Panc1 (cell line): ENCODE results near the gene CFAP77. TPM values are rescaled to one million over a fixed set of nuclear protein-coding genes. Genes with fewer than 3 reads are reported as not detected.

Source experiments
- ATAC-seq: fragments of 200-7000 bp; cut with Tn5 transposase; 2 replicates; pipeline ENCODE4 v1.9.1; 2020; ENCODE audit warnings: mild to moderate bottlenecking, moderate library complexity
- BruUV-seq: library from RNA; stranded (reverse); fragments of 400-500 nt; replicated peaks from 2 replicates; lab custom pipeline; 2021; lab: Mats Ljungman, UMichigan
- CTCF ChIA-PET: fragments of 300-600 bp; sonication (Branson Sonifier 250); formaldehyde crosslinking; loops from one replicate; lab custom pipeline; 2022; ENCODE audit warnings: antibody characterized with exemption; lab: Charles Lee
- POLR2A ChIA-PET: fragments of 300-600 bp; sonication (Branson Sonifier 250); formaldehyde crosslinking; loops from one replicate; lab custom pipeline; 2022; ENCODE audit warnings: antibody characterized with exemption; lab: Charles Lee
- DNase-seq: peaks from one replicate; pipeline ENCODE4 v3.0.0-alpha.2; 2010; ENCODE audit warnings: low read depth, low spot score
- H3K27ac ChIP-seq: 2 replicates; pipeline ENCODE4 v1.5.1; 2011; ENCODE audit warnings: mild to moderate bottlenecking, low read length, inconsistent platforms
- H3K27me3 ChIP-seq: fragments of 200-500 bp; sonication (Bioruptor generic); 2 replicates; pipeline ENCODE4 v1.6.0; 2014; ENCODE audit warnings: low read length, inconsistent platforms; ENCODE audit not compliant: control insufficient read depth, insufficient read depth
- H3K36me3 ChIP-seq: fragments of 200-500 bp; sonication (Bioruptor generic); 2 replicates; pipeline ENCODE4 v1.5.1; 2014; ENCODE audit warnings: inconsistent platforms, mild to moderate bottlenecking, low read length, moderate library complexity; ENCODE audit not compliant: control insufficient read depth, insufficient read depth
- H3K4me1 ChIP-seq: 2 replicates; pipeline ENCODE4 v1.5.1; 2011; ENCODE audit warnings: inconsistent platforms, mild to moderate bottlenecking, low read length, moderate library complexity; ENCODE audit not compliant: control insufficient read depth, insufficient read depth
- H3K4me3 ChIP-seq, 2 experiments: 2 replicates each; pipeline ENCODE4 v1.5.1; 2011 to 2012; ENCODE audit warnings: low read depth in 2 of 2, low read length in 2 of 2, mild to moderate bottlenecking in 2 of 2, inconsistent platforms in 1 of 2, moderate library complexity in 1 of 2
- H3K9me3 ChIP-seq: fragments of 200-500 bp; sonication (Bioruptor generic); 2 replicates; pipeline ENCODE4 v1.5.1; 2014; ENCODE audit warnings: low read depth, mild to moderate bottlenecking, inconsistent platforms, low read length, moderate library complexity; ENCODE audit not compliant: control insufficient read depth, insufficient read depth
- CTCF ChIP-seq: fragments of 450-650 bp; IDR thresholded peaks from 2 replicates; pipeline ENCODE4 v1.5.1; 2017; ENCODE audit warnings: mild to moderate bottlenecking
- POLR2AphosphoS5 ChIP-seq: IDR thresholded peaks from 2 replicates; pipeline ENCODE4 v1.6.1; 2012; ENCODE audit warnings: mild to moderate bottlenecking, low read depth, low read length, moderate library complexity
- REST ChIP-seq, 2 experiments: IDR thresholded peaks; 2 replicates each; pipeline ENCODE4 v1.6.1; 2011 to 2012; ENCODE audit warnings: low read depth in 2 of 2, control low read depth in 1 of 2, low read length in 1 of 2, mild to moderate bottlenecking in 1 of 2, moderate library complexity in 1 of 2; ENCODE audit not compliant: insufficient read depth in 1 of 2
- SIN3A ChIP-seq: IDR thresholded peaks from 2 replicates; pipeline ENCODE4 v1.6.1; 2012; ENCODE audit warnings: low read depth, mild to moderate bottlenecking, low read length, moderate library complexity, borderline replicate concordance; ENCODE audit not compliant: insufficient read depth
- TCF7L2 ChIP-seq: IDR thresholded peaks from 2 replicates; pipeline ENCODE4 v1.6.1; 2011; ENCODE audit warnings: mild to moderate bottlenecking, low read depth, low read length, inconsistent platforms
- in situ Hi-C: cut with HindIII; loops from 2 replicates; pipeline ENCODE4 v1.10.0; 2016; ENCODE audit warnings: low sequenced_read_pairs, low pct_unique_long_range_greater_than_20kb
- intact Hi-C: fragments of 100-400 bp; cut with micrococcal nuclease; formaldehyde crosslinking; loops from one replicate; pipeline ENCODE4 v1.10.0; 2022; ENCODE audit not compliant: unreplicated experiment
- total RNA-seq: library from RNA; stranded (reverse); gene quantifications from one replicate; pipeline ENCODE4 v1.2.1, GENCODE V29; 2021; ENCODE audit not compliant: unreplicated experiment

The CFAP77 gene
- total RNA-seq, 1 experiment from 2014 or later: not detected

DNA sequence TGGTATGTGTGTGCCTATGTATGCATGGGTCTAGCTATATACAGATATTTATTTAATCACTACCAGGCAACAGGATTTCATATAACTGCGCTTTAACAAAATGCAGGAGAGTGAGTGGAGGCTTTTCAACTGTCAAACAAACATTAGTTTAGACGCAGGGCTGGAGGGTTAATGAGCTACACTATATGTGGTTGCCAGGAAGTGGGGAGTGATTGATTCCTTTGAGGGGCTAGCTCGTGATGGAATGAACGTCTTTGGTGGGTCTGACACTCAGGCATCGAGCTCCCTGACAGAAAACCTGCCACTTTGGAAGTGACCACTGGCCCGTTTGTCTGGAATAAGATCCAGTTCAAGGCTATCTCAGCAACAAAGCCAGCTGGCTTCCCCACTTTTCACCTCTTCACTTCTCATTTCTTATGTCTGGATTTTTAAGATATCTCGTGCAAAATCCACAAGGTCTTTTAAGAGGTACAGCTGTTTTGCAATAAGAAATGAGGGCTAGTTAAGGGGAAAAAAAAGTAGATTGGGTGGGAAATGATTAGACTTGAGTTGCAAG is 78.0 kb downstream of the CFAP77 start:
- ATAC-seq (no peak), DNase-seq (no peak)
- no peaks in the 10 kb centered on the region; the same call in 1 of the 2 replicates for H3K27me3 ChIP-seq
- no peaks in the 10 kb centered on the region for H3K4me1 ChIP-seq
- TF ChIP-seq POLR2AphosphoS5 (no peak), TCF7L2 (no peak), SIN3A (no peak), CTCF (no peak), REST (IDR thresholded peaks at IDR 0.05; ENCODE audit: insufficient read depth in 1 of 2, low read depth in 2 of 2, low read length in 1 of 2) (no peak)
- H3K36me3 ChIP-seq: no peaks in the 10 kb centered on the region
- H3K9me3 ChIP-seq: no peaks in the 10 kb centered on the region
- intact Hi-C loops: no loop called here
- BruUV-seq: no TSS peak
- no peak overlapping the region for H3K4me3 ChIP-seq
- no peak overlapping the region for H3K27ac ChIP-seq
- in situ Hi-C loops: no loop called here
- ChIA-PET POLR2A (no interaction called here), CTCF (no interaction called here)

GRCh38 chr9:132488626-132489025 is 78.6 kb downstream of the CFAP77 start:
- no TSS peak for BruUV-seq
- CTCF ChIA-PET: no interaction called here
- intact Hi-C loops (no loop called here), in situ Hi-C loops (no loop called here)
- DNase-seq (no peak), ATAC-seq (no peak)
- H3K4me3 ChIP-seq: no peak overlapping the region
- H3K9me3 ChIP-seq: no peaks in the 10 kb centered on the region
- no peaks in the 10 kb centered on the region for H3K36me3 ChIP-seq
- H3K27me3 ChIP-seq: no peaks in the 10 kb centered on the region; the same call in 1 of the 2 replicates
- no peaks in the 10 kb centered on the region for H3K4me1 ChIP-seq
- POLR2A ChIA-PET: no interaction called here
- H3K27ac ChIP-seq: no peak overlapping the region
- no peak for TF ChIP-seq CTCF
